Endothelial cell (in vitro differentiated cells): ENCODE results near the gene USP53. TPM values are rescaled to one million over a fixed set of nuclear protein-coding genes. Genes with fewer than 3 reads are reported as not detected.
A peak's percentile ranks its signal among the peaks of the same experiment; 100 is the strongest.

Experiments
- DNase-seq: peaks from one replicate; pipeline ENCODE4 v3.0.0; 2021; ENCODE audit warnings: low spot score
- H3K27ac Mint-ChIP-seq: one replicate; pipeline ENCODE4 v1.8.0; 2021; ENCODE audit warnings: mixed read lengths, inconsistent platforms; ENCODE audit not compliant: unreplicated experiment
- H3K27me3 Mint-ChIP-seq: one replicate; pipeline ENCODE4 v1.8.0; 2021; ENCODE audit warnings: mild to moderate bottlenecking, moderate library complexity, mixed read lengths, inconsistent platforms; ENCODE audit not compliant: unreplicated experiment
- H3K36me3 Mint-ChIP-seq: one replicate; pipeline ENCODE4 v1.8.0; 2021; ENCODE audit warnings: mild to moderate bottlenecking, low read depth, mixed read lengths, inconsistent platforms; ENCODE audit not compliant: unreplicated experiment
- H3K4me1 Mint-ChIP-seq: one replicate; pipeline ENCODE4 v1.8.0; 2021; ENCODE audit warnings: mild to moderate bottlenecking, mixed read lengths, inconsistent platforms; ENCODE audit not compliant: unreplicated experiment
- H3K4me3 Mint-ChIP-seq: one replicate; pipeline ENCODE4 v1.8.0; 2021; ENCODE audit warnings: mild to moderate bottlenecking, mixed read lengths, inconsistent platforms; ENCODE audit not compliant: unreplicated experiment
- H3K9me3 Mint-ChIP-seq: one replicate; pipeline ENCODE4 v1.8.0; 2021; ENCODE audit warnings: mixed read lengths, inconsistent platforms; ENCODE audit not compliant: unreplicated experiment
- total RNA-seq: library from RNA; stranded (reverse); fragmentation: NEBNext Ultra II Directional; extraction: Animal tissue kit (Norgen Biotek cat#: 25700); gene quantifications from one replicate; pipeline ENCODE4 v1.2.1, GENCODE V29; 2021; ENCODE audit not compliant: unreplicated experiment
- TF ChIP-seq, protein P1 (sequence below): fragments of 200-600 bp; sonication (generic); IDR thresholded peaks from one replicate; pipeline ENCODE4 v1.5.0; 2021; ENCODE audit warnings: antibody characterized with exemption; ENCODE audit not compliant: unreplicated experiment

USP53 gene
- total RNA-seq, 1 donor from 2014 or later = 18.5 TPM

DNA sequence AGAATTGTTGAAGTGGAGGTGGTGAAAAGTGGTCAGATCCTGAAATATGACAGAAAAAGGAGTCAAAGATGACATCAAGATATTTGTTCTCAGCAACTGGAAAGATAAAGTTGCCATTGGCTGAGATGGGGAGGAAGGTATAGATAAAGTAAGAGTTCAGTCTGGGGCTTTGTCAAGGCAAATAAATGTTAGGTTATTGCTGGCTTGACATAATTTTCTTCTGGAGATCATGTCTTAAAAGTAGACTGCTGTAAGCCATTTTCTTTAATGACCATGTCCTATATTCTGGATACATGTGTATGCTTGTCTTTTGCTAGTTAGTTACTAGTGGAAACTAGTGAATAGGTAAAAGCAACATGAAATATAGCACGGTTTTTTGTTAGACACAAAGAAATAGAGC, 5.6 kb downstream of the USP53 start:
- H3K27me3 Mint-ChIP-seq = peaks cover under 1% of the 10 kb centered on the region
- H3K36me3 Mint-ChIP-seq = peaks cover 16% of the 10 kb centered on the region
- no peak overlapping the region for H3K4me3 Mint-ChIP-seq
- no peaks in the 10 kb centered on the region for H3K9me3 Mint-ChIP-seq
- H3K27ac Mint-ChIP-seq = no peak overlapping the region
- DNase-seq = no peak
- H3K4me1 Mint-ChIP-seq = peaks cover 2% of the 10 kb centered on the region
- TF ChIP-seq, protein P1, sequence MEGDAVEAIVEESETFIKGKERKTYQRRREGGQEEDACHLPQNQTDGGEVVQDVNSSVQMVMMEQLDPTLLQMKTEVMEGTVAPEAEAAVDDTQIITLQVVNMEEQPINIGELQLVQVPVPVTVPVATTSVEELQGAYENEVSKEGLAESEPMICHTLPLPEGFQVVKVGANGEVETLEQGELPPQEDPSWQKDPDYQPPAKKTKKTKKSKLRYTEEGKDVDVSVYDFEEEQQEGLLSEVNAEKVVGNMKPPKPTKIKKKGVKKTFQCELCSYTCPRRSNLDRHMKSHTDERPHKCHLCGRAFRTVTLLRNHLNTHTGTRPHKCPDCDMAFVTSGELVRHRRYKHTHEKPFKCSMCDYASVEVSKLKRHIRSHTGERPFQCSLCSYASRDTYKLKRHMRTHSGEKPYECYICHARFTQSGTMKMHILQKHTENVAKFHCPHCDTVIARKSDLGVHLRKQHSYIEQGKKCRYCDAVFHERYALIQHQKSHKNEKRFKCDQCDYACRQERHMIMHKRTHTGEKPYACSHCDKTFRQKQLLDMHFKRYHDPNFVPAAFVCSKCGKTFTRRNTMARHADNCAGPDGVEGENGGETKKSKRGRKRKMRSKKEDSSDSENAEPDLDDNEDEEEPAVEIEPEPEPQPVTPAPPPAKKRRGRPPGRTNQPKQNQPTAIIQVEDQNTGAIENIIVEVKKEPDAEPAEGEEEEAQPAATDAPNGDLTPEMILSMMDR = no peak

- TF ChIP-seq, protein P1 = no peak
- no peaks in the 10 kb centered on the region for H3K4me1 Mint-ChIP-seq
- no peak overlapping the region for H3K4me3 Mint-ChIP-seq
- H3K36me3 Mint-ChIP-seq = peaks cover 16% of the 10 kb centered on the region
- no peaks in the 10 kb centered on the region for H3K27me3 Mint-ChIP-seq
- DNase-seq = no peak
- H3K9me3 Mint-ChIP-seq = no peaks in the 10 kb centered on the region
- H3K27ac Mint-ChIP-seq = no peak overlapping the region
These were observed 8.9 kb downstream of the USP53 start for GRCh38 chr4:119221412-119221811.

DNA sequence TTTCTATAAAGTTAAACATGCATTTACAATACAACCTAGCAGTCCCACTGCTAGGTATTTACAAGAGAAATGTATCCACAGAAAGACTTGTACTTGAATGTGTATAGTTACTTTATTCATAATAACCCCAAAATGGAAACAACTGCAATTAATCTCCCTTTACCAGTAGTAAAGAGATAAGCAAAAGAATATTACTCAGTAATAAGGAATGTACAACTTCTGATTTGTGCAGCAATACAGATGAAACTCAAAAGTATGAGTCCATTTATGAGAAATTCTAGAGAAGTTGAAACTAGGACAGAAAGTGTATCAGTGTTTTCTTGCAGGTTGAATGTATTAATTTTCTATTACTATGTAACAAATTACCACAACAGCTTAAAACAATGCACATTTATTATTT, 15.2 kb downstream of the USP53 start:
- no peak overlapping the region for H3K27ac Mint-ChIP-seq

GRCh38 chr4:119228406-119228805, 15.9 kb downstream of the USP53 start:
- Mint-ChIP-seq H3K4me1 (peaks cover 12% of the 10 kb centered on the region), H3K36me3 (no peaks in the 10 kb centered on the region), H3K27me3 (no peaks in the 10 kb centered on the region), H3K9me3 (no peaks in the 10 kb centered on the region), H3K27ac (no peak overlapping the region), H3K4me3 (peak overlapping the region; percentile 29)
- DNase-seq = no peak
- TF ChIP-seq, protein P1 = no peak

More for the DNA sequence above, 15.2 kb downstream of the USP53 start:
- DNase-seq = no peak
- no peaks in the 10 kb centered on the region for H3K9me3 Mint-ChIP-seq
- no peaks in the 10 kb centered on the region for H3K27me3 Mint-ChIP-seq
- TF ChIP-seq, protein P1 = no peak
- H3K4me3 Mint-ChIP-seq = no peak overlapping the region
- peaks cover 9% of the 10 kb centered on the region for H3K4me1 Mint-ChIP-seq
- no peaks in the 10 kb centered on the region for H3K36me3 Mint-ChIP-seq

DNA sequence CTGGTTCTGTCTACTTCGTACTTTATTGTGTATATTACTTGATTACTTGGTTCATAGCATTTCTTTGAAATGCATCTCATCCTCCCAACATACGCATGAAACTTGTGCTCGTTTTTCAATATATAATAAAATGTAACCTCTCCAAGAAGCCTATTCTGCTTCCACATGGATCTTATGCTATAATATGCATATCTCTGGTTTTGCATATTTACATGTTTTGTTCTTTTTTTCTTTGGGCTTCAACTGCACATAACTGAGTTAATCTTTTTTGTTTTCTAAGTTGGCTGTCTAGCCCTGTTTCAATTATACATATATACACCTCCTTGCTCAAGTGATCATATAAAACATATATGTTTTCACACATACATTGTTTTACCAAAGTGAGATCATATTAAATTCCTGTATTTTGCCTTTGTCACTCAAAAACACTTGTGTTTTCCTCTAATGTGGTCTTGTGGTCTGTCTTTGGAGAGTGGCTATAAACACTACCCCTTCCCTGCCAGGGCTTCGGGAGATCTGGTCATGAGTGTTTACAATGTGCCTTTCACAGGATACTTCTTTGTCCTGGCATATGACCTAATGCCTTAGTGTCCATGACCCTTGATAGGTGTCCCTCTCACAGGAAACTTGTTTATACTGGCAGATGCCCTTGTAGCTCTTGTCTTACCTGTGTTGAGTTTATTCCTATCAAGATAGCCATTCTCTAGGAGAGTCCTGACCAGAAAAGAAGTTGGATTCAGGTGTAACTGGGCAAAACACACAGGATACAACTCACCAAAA, 17.6 kb downstream of the USP53 start:
- Mint-ChIP-seq H3K27me3 (no peaks in the 10 kb centered on the region), H3K27ac (no peak overlapping the region), H3K4me3 (no peak overlapping the region), H3K4me1 (peaks cover 20% of the 10 kb centered on the region), H3K36me3 (no peaks in the 10 kb centered on the region), H3K9me3 (no peaks in the 10 kb centered on the region)
- TF ChIP-seq, protein P1 = no peak
- DNase-seq = no peak
